HEK293 (cell line): ENCODE measurements around the gene NR2F1-AS1.
A peak's percentile ranks its signal among the peaks of the same experiment; 100 is the strongest.

Experiments
- AEBP2 ChIP-seq: fragments of 450-650 bp; formaldehyde crosslinking; IDR thresholded peaks from 2 replicates; pipeline ENCODE4 v1.5.1; 2016; ENCODE audit warnings: missing biosample characterization, missing genetic modification characterization, borderline replicate concordance
- ELK4 ChIP-seq: IDR thresholded peaks from 2 replicates; pipeline ENCODE4 v1.6.1; 2011; ENCODE audit warnings: mild to moderate bottlenecking, low read depth, low read length, borderline replicate concordance
- FEZF1 ChIP-seq: fragments of 450-650 bp; formaldehyde crosslinking; IDR thresholded peaks from 2 replicates; pipeline ENCODE4 v1.5.1; 2016; ENCODE audit warnings: missing biosample characterization, missing genetic modification characterization
- GLIS1 ChIP-seq: fragments of 450-650 bp; formaldehyde crosslinking; IDR thresholded peaks from 2 replicates; pipeline ENCODE4 v1.5.1; 2016; ENCODE audit warnings: missing biosample characterization, missing genetic modification characterization
- KLF16 ChIP-seq: fragments of 450-650 bp; formaldehyde crosslinking; IDR thresholded peaks from 2 replicates; pipeline ENCODE4 v1.5.1; 2017; ENCODE audit warnings: missing biosample characterization, missing genetic modification characterization
- PBX3 ChIP-seq: sonication (generic); formaldehyde crosslinking; IDR thresholded peaks from 2 replicates; pipeline ENCODE4 v1.8.1; 2022; ENCODE audit warnings: mild to moderate bottlenecking, moderate library complexity, missing genetic modification reagents
- PRDM4 ChIP-seq: fragments of 450-650 bp; formaldehyde crosslinking; IDR thresholded peaks from 2 replicates; pipeline ENCODE4 v1.5.1; 2017; ENCODE audit warnings: missing biosample characterization, missing genetic modification characterization
- SCRT2 ChIP-seq: fragments of 450-650 bp; formaldehyde crosslinking; IDR thresholded peaks from 2 replicates; pipeline ENCODE4 v1.5.1; 2016; ENCODE audit warnings: missing biosample characterization, missing genetic modification characterization
- ZBTB49 ChIP-seq: fragments of 450-650 bp; formaldehyde crosslinking; IDR thresholded peaks from 2 replicates; pipeline ENCODE4 v1.5.1; 2016; ENCODE audit warnings: missing biosample characterization, missing genetic modification characterization, low read depth
- ZNF146 ChIP-seq: fragments of 450-650 bp; formaldehyde crosslinking; IDR thresholded peaks from 2 replicates; pipeline ENCODE4 v1.5.1; 2016; ENCODE audit warnings: missing biosample characterization, missing genetic modification characterization
- ZNF155 ChIP-seq: fragments of 450-650 bp; formaldehyde crosslinking; IDR thresholded peaks from 2 replicates; pipeline ENCODE4 v1.5.1; 2016; ENCODE audit warnings: missing biosample characterization, missing genetic modification characterization
- ZNF157 ChIP-seq: fragments of 450-650 bp; formaldehyde crosslinking; IDR thresholded peaks from 2 replicates; pipeline ENCODE4 v1.5.1; 2016; ENCODE audit warnings: missing biosample characterization, missing genetic modification characterization
- ZNF211 ChIP-seq: fragments of 450-650 bp; formaldehyde crosslinking; IDR thresholded peaks from 2 replicates; pipeline ENCODE4 v1.5.1; 2016; ENCODE audit warnings: low read depth, missing biosample characterization, missing genetic modification characterization
- ZNF266 ChIP-seq: fragments of 450-650 bp; formaldehyde crosslinking; IDR thresholded peaks from 2 replicates; pipeline ENCODE4 v1.5.1; 2016; ENCODE audit warnings: missing biosample characterization, missing genetic modification characterization, low read depth
- ZNF335 ChIP-seq: fragments of 450-650 bp; formaldehyde crosslinking; conservative IDR thresholded peaks from 2 replicates; pipeline ENCODE4 v1.5.1; 2016; ENCODE audit warnings: missing biosample characterization, missing genetic modification characterization
- ZNF433 ChIP-seq: fragments of 450-650 bp; formaldehyde crosslinking; IDR thresholded peaks from 2 replicates; pipeline ENCODE4 v1.5.1; 2016; ENCODE audit warnings: missing biosample characterization, missing genetic modification characterization, low read depth
- ZNF513 ChIP-seq: fragments of 450-650 bp; IDR thresholded peaks from 2 replicates; pipeline ENCODE4 v1.5.1; 2018; ENCODE audit warnings: missing biosample characterization, missing genetic modification characterization
- ZNF544 ChIP-seq: fragments of 450-650 bp; formaldehyde crosslinking; IDR thresholded peaks from 2 replicates; pipeline ENCODE4 v1.5.0; 2017; ENCODE audit warnings: missing biosample characterization, missing genetic modification characterization
- ZNF558 ChIP-seq: fragments of 450-650 bp; formaldehyde crosslinking; IDR thresholded peaks from 2 replicates; pipeline ENCODE4 v1.5.1; 2016; ENCODE audit warnings: missing biosample characterization, missing genetic modification characterization
- ZNF560 ChIP-seq: fragments of 450-650 bp; formaldehyde crosslinking; IDR thresholded peaks from 2 replicates; pipeline ENCODE4 v1.5.1; 2017; ENCODE audit warnings: missing biosample characterization, missing genetic modification characterization, borderline replicate concordance
- ZNF561 ChIP-seq: fragments of 450-650 bp; IDR thresholded peaks from 2 replicates; pipeline ENCODE4 v1.5.1; 2018; ENCODE audit warnings: missing biosample characterization, missing genetic modification characterization, borderline replicate concordance
- ZNF571 ChIP-seq: fragments of 450-650 bp; formaldehyde crosslinking; IDR thresholded peaks from 2 replicates; pipeline ENCODE4 v1.5.0; 2017; ENCODE audit warnings: missing biosample characterization, missing genetic modification characterization
- ZNF639 ChIP-seq: fragments of 450-650 bp; formaldehyde crosslinking; IDR thresholded peaks from 2 replicates; pipeline ENCODE4 v1.5.1; 2016; ENCODE audit warnings: missing biosample characterization, missing genetic modification characterization
- ZNF777 ChIP-seq: fragments of 450-650 bp; formaldehyde crosslinking; IDR thresholded peaks from 2 replicates; pipeline ENCODE4 v1.5.1; 2017; ENCODE audit warnings: missing biosample characterization, missing genetic modification characterization, borderline replicate concordance
- ZSCAN23 ChIP-seq: fragments of 450-650 bp; formaldehyde crosslinking; IDR thresholded peaks from 2 replicates; pipeline ENCODE4 v1.5.1; 2016; ENCODE audit warnings: missing biosample characterization, missing genetic modification characterization
- ZSCAN4 ChIP-seq: fragments of 450-650 bp; formaldehyde crosslinking; IDR thresholded peaks from 2 replicates; pipeline ENCODE4 v1.5.1; 2017; ENCODE audit warnings: missing biosample characterization, missing genetic modification characterization

NR2F1-AS1 gene

GRCh38 chr5:93607367-93608258, 26.6 kb upstream of the NR2F1-AS1 start (continued):
- TF ChIP-seq AEBP2 (tag by site-specific recombination) (no peak), ZBTB49 (tag by site-specific recombination) (no peak), ZNF146 (tag by site-specific recombination) (no peak), GLIS1 (tag by site-specific recombination) (peak; percentile 43; the same call in 1 of the 2 replicates), ZSCAN4 (tag by site-specific recombination) (no peak), SCRT2 (tag by site-specific recombination) (no peak), ZNF639 (tag by site-specific recombination) (no peak), ZNF157 (tag by site-specific recombination) (no peak), ZSCAN23 (tag by site-specific recombination) (no peak), ZNF571 (tag by site-specific recombination) (no peak), ZNF777 (tag by site-specific recombination) (no peak), ZNF558 (tag by site-specific recombination) (no peak), ZNF335 (tag by site-specific recombination) (peak; percentile 86), FEZF1 (peak; percentile 89), KLF16 (tag by site-specific recombination) (no peak), ZNF266 (tag by site-specific recombination) (no peak), ZNF211 (no peak), ZNF433 (tag by site-specific recombination) (no peak), ELK4 (no peak), ZNF560 (tag by site-specific recombination) (no peak), ZNF155 (tag by site-specific recombination) (no peak), PRDM4 (tag by site-specific recombination) (peak; percentile 48), PBX3 (CRISPR knock-in tag) (no peak), ZNF513 (tag by site-specific recombination) (no peak), ZNF544 (tag by site-specific recombination) (no peak), ZNF561 (tag by site-specific recombination) (peak; percentile 47; the same call in 1 of the 2 replicates)
